PC-9 (cell line): ENCODE measurements around the gene RPL38. TPM values are rescaled to one million over a fixed set of nuclear protein-coding genes. Genes with fewer than 3 reads are reported as not detected.

Experiments used
- BruUV-seq: library from RNA; stranded (reverse); fragments of 400-500 nt; replicated peaks from 2 replicates; lab custom pipeline; 2021; lab: Mats Ljungman, UMichigan
- CTCF ChIA-PET: fragments of 300-600 bp; sonication (Branson Sonifier 250); formaldehyde crosslinking; loops from one replicate; lab custom pipeline; 2022; ENCODE audit warnings: antibody characterized with exemption; lab: Charles Lee
- POLR2A ChIA-PET: fragments of 300-600 bp; sonication (Branson Sonifier 250); formaldehyde crosslinking; loops from one replicate; lab custom pipeline; 2022; ENCODE audit warnings: antibody characterized with exemption; ENCODE audit not compliant: unreplicated experiment; lab: Charles Lee
- DNase-seq, 2 experiments: peaks; one replicate each; pipeline versions ENCODE4 v3.0.0 to v3.0.0-alpha.2; 2015 to 2022; ENCODE audit warnings: mixed read lengths in 1 of 2
- H2AFZ ChIP-seq: fragments of 200-600 bp; sonication (generic); 2 replicates; pipeline ENCODE4 v1.8.1; 2017; ENCODE audit warnings: antibody characterized with exemption
- H3F3A ChIP-seq: fragments of 200-600 bp; sonication (generic); 2 replicates; pipeline ENCODE4 v1.8.1; 2017; ENCODE audit warnings: antibody characterized with exemption, mild to moderate bottlenecking, low read depth; ENCODE audit not compliant: insufficient read depth
- H3K27ac ChIP-seq: fragments of 200-600 bp; sonication (generic); 2 replicates; pipeline ENCODE4 v1.6.1; 2016; ENCODE audit warnings: mixed run types
- H3K27me3 ChIP-seq: fragments of 200-600 bp; sonication (generic); 2 replicates; pipeline ENCODE4 v1.6.1; 2016; ENCODE audit warnings: low read depth, mixed run types; ENCODE audit not compliant: insufficient read depth
- H3K36me3 ChIP-seq: fragments of 200-600 bp; sonication (generic); 2 replicates; pipeline ENCODE4 v1.6.1; 2016; ENCODE audit warnings: low read depth, mixed run types
- H3K4me1 ChIP-seq: fragments of 200-600 bp; sonication (generic); replicated peaks from 2 replicates; pipeline ENCODE4 v1.6.1; 2016; ENCODE audit warnings: mixed run types; ENCODE audit not compliant: insufficient read depth
- H3K4me2 ChIP-seq: fragments of 200-600 bp; sonication (generic); 2 replicates; pipeline ENCODE4 v1.6.1; 2017; ENCODE audit warnings: mixed run types
- H3K4me3 ChIP-seq: fragments of 200-600 bp; sonication (generic); 2 replicates; pipeline ENCODE4 v1.6.1; 2016; ENCODE audit warnings: mixed run types
- H3K79me2 ChIP-seq: fragments of 200-600 bp; sonication (generic); 2 replicates; pipeline ENCODE4 v1.6.1; 2017; ENCODE audit warnings: low read depth, mixed run types
- H3K9me2 ChIP-seq: fragments of 200-600 bp; sonication (generic); 2 replicates; pipeline ENCODE4 v1.8.1; 2017; ENCODE audit warnings: mild to moderate bottlenecking; ENCODE audit not compliant: insufficient read depth
- H3K9me3 ChIP-seq: fragments of 200-600 bp; sonication (generic); 2 replicates; pipeline ENCODE4 v1.8.1; 2016; ENCODE audit warnings: low read depth; ENCODE audit not compliant: insufficient read depth
- H4K20me1 ChIP-seq: fragments of 200-600 bp; sonication (generic); 2 replicates; pipeline ENCODE4 v1.8.1; 2017; ENCODE audit not compliant: insufficient read depth
- EZH2 ChIP-seq: fragments of 200-600 bp; sonication (generic); IDR thresholded peaks from 2 replicates; pipeline ENCODE4 v1.8.0; 2017; ENCODE audit warnings: antibody characterized with exemption, low read depth
- intact Hi-C: fragments of 100-400 bp; cut with micrococcal nuclease; formaldehyde crosslinking; loops from one replicate; pipeline ENCODE4 v1.10.0; 2022; ENCODE audit not compliant: unreplicated experiment
- total RNA-seq: library from RNA; stranded (reverse); gene quantifications from 2 replicates; pipeline ENCODE4 v1.2.3, GENCODE V29; 2021
- TF ChIP-seq, protein P1 (sequence below): fragments of 200-600 bp; sonication (generic); conservative IDR thresholded peaks from 2 replicates; pipeline ENCODE4 v1.6.1; 2017; ENCODE audit warnings: mixed run types, antibody characterized with exemption, mild to moderate bottlenecking, moderate library complexity

RPL38 gene
- total RNA-seq, 1 experiment from 2014 or later = 961 TPM

- DNase-seq = no peak
- Histone ChIP-seq H3K36me3 (no peaks in the 10 kb centered on the region), H3K4me2 (no peak overlapping the region), H3K27ac (no peak overlapping the region), H3K79me2 (no peaks in the 10 kb centered on the region), H3K9me3 (no peaks in the 10 kb centered on the region), H4K20me1 (no peaks in the 10 kb centered on the region), H3K27me3 (peaks cover 93% of the 10 kb centered on the region), H3K4me1 (no peaks in the 10 kb centered on the region), H3K9me2 (no peaks in the 10 kb centered on the region), H2AFZ (no peak overlapping the region), H3K4me3 (no peak overlapping the region), H3F3A (no peaks in the 10 kb centered on the region)
- intact Hi-C loops = loop anchor here (10.0 kb wide), 1 partner anchor 916 kb away; no protein-coding TSS in a partner anchor
- BruUV-seq = no TSS peak
- POLR2A ChIA-PET = no interaction called here
- CTCF ChIA-PET = no interaction called here
- TF ChIP-seq, protein P1, sequence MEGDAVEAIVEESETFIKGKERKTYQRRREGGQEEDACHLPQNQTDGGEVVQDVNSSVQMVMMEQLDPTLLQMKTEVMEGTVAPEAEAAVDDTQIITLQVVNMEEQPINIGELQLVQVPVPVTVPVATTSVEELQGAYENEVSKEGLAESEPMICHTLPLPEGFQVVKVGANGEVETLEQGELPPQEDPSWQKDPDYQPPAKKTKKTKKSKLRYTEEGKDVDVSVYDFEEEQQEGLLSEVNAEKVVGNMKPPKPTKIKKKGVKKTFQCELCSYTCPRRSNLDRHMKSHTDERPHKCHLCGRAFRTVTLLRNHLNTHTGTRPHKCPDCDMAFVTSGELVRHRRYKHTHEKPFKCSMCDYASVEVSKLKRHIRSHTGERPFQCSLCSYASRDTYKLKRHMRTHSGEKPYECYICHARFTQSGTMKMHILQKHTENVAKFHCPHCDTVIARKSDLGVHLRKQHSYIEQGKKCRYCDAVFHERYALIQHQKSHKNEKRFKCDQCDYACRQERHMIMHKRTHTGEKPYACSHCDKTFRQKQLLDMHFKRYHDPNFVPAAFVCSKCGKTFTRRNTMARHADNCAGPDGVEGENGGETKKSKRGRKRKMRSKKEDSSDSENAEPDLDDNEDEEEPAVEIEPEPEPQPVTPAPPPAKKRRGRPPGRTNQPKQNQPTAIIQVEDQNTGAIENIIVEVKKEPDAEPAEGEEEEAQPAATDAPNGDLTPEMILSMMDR = no peak
- TF ChIP-seq EZH2 = no peak
These were observed 32.6 kb upstream of the RPL38 start for GRCh38 chr17:74170924-74171323.

GRCh38 chr17:74172700-74173099 lies 30.8 kb upstream of the RPL38 start:
- Histone ChIP-seq H3F3A (no peaks in the 10 kb centered on the region), H3K9me3 (no peaks in the 10 kb centered on the region), H3K27ac (no peak overlapping the region), H3K4me2 (no peak overlapping the region), H3K9me2 (no peaks in the 10 kb centered on the region), H3K4me1 (no peaks in the 10 kb centered on the region), H3K79me2 (no peaks in the 10 kb centered on the region), H3K4me3 (no peak overlapping the region), H3K36me3 (no peaks in the 10 kb centered on the region), H4K20me1 (no peaks in the 10 kb centered on the region), H3K27me3 (peaks cover 90% of the 10 kb centered on the region), H2AFZ (no peak overlapping the region)
- BruUV-seq = no TSS peak
- TF ChIP-seq, protein P1 = no peak
- no peak for TF ChIP-seq EZH2
- intact Hi-C loops = loop anchor here (10.0 kb wide), 1 partner anchor 918 kb away; no protein-coding TSS in a partner anchor
- DNase-seq = no peak
- POLR2A ChIA-PET = no interaction called here
- CTCF ChIA-PET = no interaction called here

GRCh38 chr17:74176546-74177001 lies 26.9 kb upstream of the RPL38 start:
- no peaks in the 10 kb centered on the region for H3K9me2 ChIP-seq
- ChIA-PET CTCF (interaction anchor here (0.6 kb wide), 1 partner anchor 747 kb away, joined by 3 read pairs; no protein-coding TSS in a partner anchor), POLR2A (no interaction called here)
- H3K79me2 ChIP-seq = no peaks in the 10 kb centered on the region
- BruUV-seq = no TSS peak
- no peaks in the 10 kb centered on the region for H3K36me3 ChIP-seq
- H3K27me3 ChIP-seq = peaks cover 91% of the 10 kb centered on the region
- no peak overlapping the region for H3K4me2 ChIP-seq
- H3K27ac ChIP-seq = no peak overlapping the region
- no peaks in the 10 kb centered on the region for H3F3A ChIP-seq
- no peak overlapping the region for H3K4me3 ChIP-seq
- no peaks in the 10 kb centered on the region for H3K4me1 ChIP-seq
- H2AFZ ChIP-seq = no peak overlapping the region
- H3K9me3 ChIP-seq = no peaks in the 10 kb centered on the region
- DNase-seq = peak; percentile 43 to 60
- intact Hi-C loops = loop anchor here (1.0 to 10.0 kb wide), 4 partner anchors 86 to 922 kb away; no protein-coding TSS in a partner anchor
- TF ChIP-seq, protein P1 = peak; percentile 87
- no peak for TF ChIP-seq EZH2
- H4K20me1 ChIP-seq = no peaks in the 10 kb centered on the region
